ENCODE results near the gene SAP30. TPM values are rescaled to one million over a fixed set of nuclear protein-coding genes. Genes with fewer than 3 reads are reported as not detected.
A peak's percentile ranks its signal among the peaks of the same experiment; 100 is the strongest.

SAP30 gene
- total and polyA plus RNA-seq, 9 of the 15 experiments (the other 6 are each of a cell fraction or from before 2014, with no cell fraction given) = 5.9 to 51.1 (median 32.6) TPM

GRCh38 chr4:173332021-173332487 lies 38.7 kb upstream of the SAP30 start (continued):
- TF ChIP-seq KLF1 (tag; IDR thresholded peaks at IDR 0.05) (no peak), ZEB2 (IDR thresholded peaks at IDR 0.05) (no peak)

GRCh38 chr4:173332963-173333657 lies 37.6 kb upstream of the SAP30 start:
- peak overlapping the region; percentile 91 for H3K4me2 ChIP-seq (ENCODE audit: insufficient read depth, low read length)
- DNase-seq (ENCODE audit: extremely low read depth in 1 of 4, low spot score in 3 of 4) (no peak), ATAC-seq (no peak), FAIRE-seq (no peak)
- H4K20me1 ChIP-seq (replicated peaks; ENCODE audit: control insufficient read depth, insufficient read depth, low read length) = no peaks in the 10 kb centered on the region; the same call in 1 of the 2 replicates
- H3K4me1 ChIP-seq (replicated peaks in 1 of 2; ENCODE audit: control insufficient read depth in 2 of 2, insufficient read depth in 2 of 2, low read length in 2 of 2) = peaks cover 4 to 13% of the 10 kb centered on the region in 2 experiments; a peak in 4 of 5 replicates
- BruUV-seq (replicated peaks) = no TSS peak
- under 1% methylated on average over 21 of the region's 21 CpGs for WGBS (ENCODE audit: insufficient coverage, low coverage, missing lambda C conversion rate)
- intact Hi-C loops (cut with micrococcal nuclease) = loop anchor here (5.0 to 10.0 kb wide), 2 partner anchors 79 to 952 kb away; partner anchors contain the start of genes CEP44 and FBXO8
- peak overlapping the region; percentile 99 to 100 for H3K9ac ChIP-seq (ENCODE audit: insufficient read depth in 1 of 2, low read depth in 2 of 2, low read length in 2 of 2)
- in situ Hi-C loops (cut with MboI) = loop anchor here (5.0 kb wide), 1 partner anchor 34 kb away; no protein-coding TSS in a partner anchor
- H3K9me1 ChIP-seq (ENCODE audit: control insufficient read depth, insufficient read depth, low read length) = no peaks in the 10 kb centered on the region
- H3K36me3 ChIP-seq (ENCODE audit: control insufficient read depth, insufficient read depth, low read length) = peaks cover 54% of the 10 kb centered on the region
- peaks cover 55% of the 10 kb centered on the region for H3K79me2 ChIP-seq (ENCODE audit: control insufficient read depth, insufficient read depth, low read length)
- peak overlapping the region; percentile 95 for H3K4me3 ChIP-seq
- CTCF ChIA-PET (ENCODE audit: low intra/inter-chr PET ratio) = interaction anchor here (0.6 kb wide), 1 partner anchor 54 kb away, joined by 4 read pairs; no protein-coding TSS in a partner anchor
- no peaks in the 10 kb centered on the region for H3K27me3 ChIP-seq (ENCODE audit: control insufficient read depth in 2 of 2, insufficient read depth in 2 of 2, low read length in 2 of 2)
- H3K27ac ChIP-seq (ENCODE audit: extremely low read depth, low read depth, low read length) = peak overlapping the region; percentile 99
- POLR2A ChIA-PET = interaction anchor here (0.6 to 8.8 kb wide), 21 partner anchors 13 to 1173 kb away, joined by 3 to 123 read pairs (median 3); partner anchors contain the start of genes CEP44, FBXO8, SAP30 and SCRG1
- no peak overlapping the region for H2AFZ ChIP-seq (ENCODE audit: low read depth, low read length)
- H3K9me3 ChIP-seq (replicated peaks; ENCODE audit: control insufficient read depth, insufficient read depth, low read depth, low read length) = no peaks in the 10 kb centered on the region
- no peak for TF ChIP-seq CSDE1 (IDR thresholded peaks at IDR 0.05)
- TF ChIP-seq SNRNP70 (optimal IDR thresholded peaks at IDR 0.05; ENCODE audit: low read depth, low read length) = peak; percentile 87
- no peak for TF ChIP-seq JUND (IDR thresholded peaks at IDR 0.05; ENCODE audit: borderline replicate concordance, low read depth, low read length)
- TF ChIP-seq JUND (tag; IDR thresholded peaks at IDR 0.05; ENCODE audit: borderline replicate concordance, low read depth, low read length) = no peak
- TF ChIP-seq EWSR1 (IDR thresholded peaks at IDR 0.05; ENCODE audit: borderline replicate concordance, low read depth, partially characterized antibody) = no peak
- TF ChIP-seq CREB3L1 (IDR thresholded peaks at IDR 0.05; ENCODE audit: borderline replicate concordance, low read depth) = no peak
- TF ChIP-seq ILK (tag; IDR thresholded peaks at IDR 0.05; ENCODE audit: borderline replicate concordance, low read depth) = no peak
- no peak for TF ChIP-seq RBM15 (IDR thresholded peaks at IDR 0.05; ENCODE audit: insufficient read depth, low read length)
- TF ChIP-seq POLR2AphosphoS5 (IDR thresholded peaks at IDR 0.05; ENCODE audit: control insufficient read depth, insufficient read depth, low read depth, low read length) = no peak
- no peak for TF ChIP-seq RBFOX2 (IDR thresholded peaks at IDR 0.05; ENCODE audit: low read depth, low read length)
- TF ChIP-seq ELK1 (CRISPR knock-in tag; IDR thresholded peaks at IDR 0.05) = no peak
- no peak for TF ChIP-seq FOXJ3 (CRISPR knock-in tag; IDR thresholded peaks at IDR 0.05)
- TF ChIP-seq TFE3 (CRISPR knock-in tag; IDR thresholded peaks at IDR 0.05) = no peak
- no peak for TF ChIP-seq MEF2D (tag; conservative IDR thresholded peaks at IDR 0.05; ENCODE audit: low read depth)
